Measurements from ENCODE around the gene FOXB2.
"Not testable (repeated sequence)": the region's sequence is repeated elsewhere in the genome, so short reads cannot be mapped to it uniquely, and the experiment has no call there.

The FOXB2 gene

GRCh38 chr9:77028478-77028877, 9.0 kb downstream of the FOXB2 start:
- Mint-ChIP-seq H3K36me3 (ENCODE audit: low read depth) (no peaks in the 10 kb centered on the region), H3K27me3 (ENCODE audit: low read depth) (peaks cover 80% of the 10 kb centered on the region), H3K4me1 (peaks cover 5% of the 10 kb centered on the region), H3K27ac (no peak overlapping the region), H3K4me3 (no peak overlapping the region), H3K9me3 (no peaks in the 10 kb centered on the region)
- TF ChIP-seq, protein P1, sequence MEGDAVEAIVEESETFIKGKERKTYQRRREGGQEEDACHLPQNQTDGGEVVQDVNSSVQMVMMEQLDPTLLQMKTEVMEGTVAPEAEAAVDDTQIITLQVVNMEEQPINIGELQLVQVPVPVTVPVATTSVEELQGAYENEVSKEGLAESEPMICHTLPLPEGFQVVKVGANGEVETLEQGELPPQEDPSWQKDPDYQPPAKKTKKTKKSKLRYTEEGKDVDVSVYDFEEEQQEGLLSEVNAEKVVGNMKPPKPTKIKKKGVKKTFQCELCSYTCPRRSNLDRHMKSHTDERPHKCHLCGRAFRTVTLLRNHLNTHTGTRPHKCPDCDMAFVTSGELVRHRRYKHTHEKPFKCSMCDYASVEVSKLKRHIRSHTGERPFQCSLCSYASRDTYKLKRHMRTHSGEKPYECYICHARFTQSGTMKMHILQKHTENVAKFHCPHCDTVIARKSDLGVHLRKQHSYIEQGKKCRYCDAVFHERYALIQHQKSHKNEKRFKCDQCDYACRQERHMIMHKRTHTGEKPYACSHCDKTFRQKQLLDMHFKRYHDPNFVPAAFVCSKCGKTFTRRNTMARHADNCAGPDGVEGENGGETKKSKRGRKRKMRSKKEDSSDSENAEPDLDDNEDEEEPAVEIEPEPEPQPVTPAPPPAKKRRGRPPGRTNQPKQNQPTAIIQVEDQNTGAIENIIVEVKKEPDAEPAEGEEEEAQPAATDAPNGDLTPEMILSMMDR (IDR thresholded peaks at IDR 0.05; ENCODE audit: unreplicated experiment in 3 of 3) = no peak

- Mint-ChIP-seq H3K36me3 (ENCODE audit: low read depth) (no peaks in the 10 kb centered on the region), H3K9me3 (no peaks in the 10 kb centered on the region), H3K4me1 (peaks cover 5% of the 10 kb centered on the region), H3K27ac (no peak overlapping the region), H3K27me3 (ENCODE audit: low read depth) (peaks cover 67% of the 10 kb centered on the region), H3K4me3 (no peak overlapping the region)
- TF ChIP-seq, protein P1 (IDR thresholded peaks at IDR 0.05; ENCODE audit: unreplicated experiment in 3 of 3) = no peak
These were observed 10.6 kb downstream of the FOXB2 start for GRCh38 chr9:77030045-77030444.

- Mint-ChIP-seq H3K27ac (no peak overlapping the region), H3K4me3 (no peak overlapping the region), H3K27me3 (ENCODE audit: low read depth) (peaks cover 33% of the 10 kb centered on the region), H3K36me3 (ENCODE audit: low read depth) (no peaks in the 10 kb centered on the region), H3K9me3 (peaks cover 2% of the 10 kb centered on the region), H3K4me1 (no peaks in the 10 kb centered on the region)
- TF ChIP-seq, protein P1 (IDR thresholded peaks at IDR 0.05; ENCODE audit: unreplicated experiment in 3 of 3) = no peak
These were observed 19.0 kb downstream of the FOXB2 start for GRCh38 chr9:77038281-77039036.

DNA sequence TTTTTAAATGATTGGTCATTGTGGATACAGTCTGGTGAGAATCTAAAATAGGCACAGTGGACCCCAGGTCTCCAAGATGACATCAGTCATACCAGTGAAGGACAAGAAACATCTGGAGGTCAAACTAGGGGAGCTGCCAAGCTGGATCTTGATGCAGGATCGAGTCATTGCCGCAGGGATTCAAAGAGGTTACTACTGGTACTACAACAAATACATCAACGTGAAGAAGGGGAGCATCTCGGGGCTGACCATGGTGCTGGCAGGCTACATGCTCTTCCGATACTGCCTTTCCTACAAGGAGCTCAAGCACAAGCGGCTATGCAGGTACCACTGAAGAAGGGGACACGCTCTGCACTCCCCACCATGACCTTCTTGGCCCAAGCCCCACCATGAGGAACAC, 20.9 kb downstream of the FOXB2 start:
- Mint-ChIP-seq H3K27ac (no peak overlapping the region), H3K27me3 (ENCODE audit: low read depth) (peaks cover 29% of the 10 kb centered on the region), H3K4me3 (no peak overlapping the region), H3K4me1 (no peaks in the 10 kb centered on the region), H3K9me3 (peaks cover 2% of the 10 kb centered on the region), H3K36me3 (ENCODE audit: low read depth) (no peaks in the 10 kb centered on the region)
- TF ChIP-seq, protein P1 (IDR thresholded peaks at IDR 0.05; ENCODE audit: unreplicated experiment in 3 of 3) = no peak

- not testable (repeated sequence) for H3K36me3 Mint-ChIP-seq (ENCODE audit: low read depth); H3K4me1 Mint-ChIP-seq; H3K27ac Mint-ChIP-seq; H3K9me3 Mint-ChIP-seq; H3K4me3 Mint-ChIP-seq
- peaks cover 19% of the 10 kb centered on the region for H3K27me3 Mint-ChIP-seq (ENCODE audit: low read depth)
These were observed 24.3 kb downstream of the FOXB2 start for GRCh38 chr9:77043743-77044142.

DNA sequence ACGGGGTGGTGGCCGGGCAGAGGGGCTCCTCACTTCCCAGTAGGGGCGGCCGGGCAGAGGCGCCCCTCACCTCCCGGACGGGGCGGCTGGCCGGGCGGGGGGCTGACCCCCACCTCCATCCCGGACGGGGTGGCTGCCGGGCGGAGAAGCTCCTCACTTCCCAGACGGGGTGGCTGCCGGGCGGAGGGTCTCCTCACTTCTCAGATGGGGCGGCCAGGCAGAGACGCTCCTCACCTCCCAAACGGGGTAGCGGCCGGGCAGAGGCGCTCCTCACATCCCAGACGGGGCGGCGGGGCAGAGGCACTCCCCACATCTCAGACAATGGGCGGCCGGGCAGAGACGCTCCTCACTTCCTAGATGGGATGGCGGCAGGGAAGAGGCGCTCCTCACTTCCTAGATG, 41.2 kb downstream of the FOXB2 start:
- peaks cover 10% of the 10 kb centered on the region for H3K9me3 Mint-ChIP-seq
- H3K36me3 Mint-ChIP-seq (ENCODE audit: low read depth); H3K27me3 Mint-ChIP-seq (ENCODE audit: low read depth); H3K4me1 Mint-ChIP-seq; H3K4me3 Mint-ChIP-seq; H3K27ac Mint-ChIP-seq: not testable (repeated sequence)

GRCh38 chr9:77063645-77064285, 44.3 kb downstream of the FOXB2 start:
- Mint-ChIP-seq H3K27me3 (ENCODE audit: low read depth) (peaks cover 4% of the 10 kb centered on the region), H3K9me3 (peaks cover 12% of the 10 kb centered on the region), H3K4me3 (no peak overlapping the region), H3K36me3 (ENCODE audit: low read depth) (peaks cover 3% of the 10 kb centered on the region), H3K4me1 (no peaks in the 10 kb centered on the region), H3K27ac (no peak overlapping the region)
- TF ChIP-seq, protein P1 (IDR thresholded peaks at IDR 0.05; ENCODE audit: unreplicated experiment in 3 of 3) = no peak
